DND-41 (cell line): ENCODE results near the gene C13orf46.

ENCODE experiments used
- EZH2 ChIP-seq: IDR thresholded peaks from 3 replicates; pipeline ENCODE4 v1.6.1; 2012; ENCODE audit warnings: borderline replicate concordance, low read depth, mild to moderate bottlenecking, moderate library complexity, low read length, inconsistent platforms; ENCODE audit not compliant: severe bottlenecking
- TF ChIP-seq, protein P1 (sequence below): IDR thresholded peaks from 2 replicates; pipeline ENCODE4 v1.5.1; 2012; ENCODE audit warnings: borderline replicate concordance, low read length, moderate library complexity, mild to moderate bottlenecking; ENCODE audit not compliant: poor library complexity, severe bottlenecking; ENCODE audit errors: extremely low read depth

DNA sequence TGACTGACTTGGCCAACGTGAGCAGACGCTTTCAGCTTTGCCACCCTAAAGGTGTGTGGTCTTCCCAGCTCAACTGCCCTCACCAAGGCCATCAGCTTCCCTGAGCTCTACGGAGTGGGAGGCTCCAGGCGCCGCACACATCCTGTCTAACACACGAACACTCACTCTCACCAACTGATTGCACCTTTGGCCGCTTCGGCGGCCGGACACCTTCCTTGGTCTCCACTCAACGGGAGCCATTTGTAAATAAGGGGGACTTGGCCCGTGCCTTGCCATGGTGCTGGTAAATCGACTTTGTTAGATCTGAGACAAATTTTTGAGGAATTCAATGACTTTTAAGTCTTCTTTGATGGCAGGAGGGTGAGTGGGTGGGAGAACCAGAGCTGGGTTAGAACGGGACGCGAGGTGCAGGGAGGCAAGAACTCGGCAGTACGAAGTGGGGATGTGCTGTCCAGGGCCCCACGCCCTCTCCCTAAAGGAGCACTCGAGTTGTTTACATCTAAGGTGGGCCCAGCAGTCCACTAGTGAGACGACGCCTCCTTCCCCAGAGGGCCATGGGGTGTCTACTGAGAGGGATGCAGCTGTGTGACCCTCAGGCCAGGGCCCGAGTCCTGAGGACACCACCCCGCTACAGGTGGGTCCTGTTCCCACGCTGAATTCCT, 4.4 kb downstream of the C13orf46 start:
- TF ChIP-seq, protein P1, sequence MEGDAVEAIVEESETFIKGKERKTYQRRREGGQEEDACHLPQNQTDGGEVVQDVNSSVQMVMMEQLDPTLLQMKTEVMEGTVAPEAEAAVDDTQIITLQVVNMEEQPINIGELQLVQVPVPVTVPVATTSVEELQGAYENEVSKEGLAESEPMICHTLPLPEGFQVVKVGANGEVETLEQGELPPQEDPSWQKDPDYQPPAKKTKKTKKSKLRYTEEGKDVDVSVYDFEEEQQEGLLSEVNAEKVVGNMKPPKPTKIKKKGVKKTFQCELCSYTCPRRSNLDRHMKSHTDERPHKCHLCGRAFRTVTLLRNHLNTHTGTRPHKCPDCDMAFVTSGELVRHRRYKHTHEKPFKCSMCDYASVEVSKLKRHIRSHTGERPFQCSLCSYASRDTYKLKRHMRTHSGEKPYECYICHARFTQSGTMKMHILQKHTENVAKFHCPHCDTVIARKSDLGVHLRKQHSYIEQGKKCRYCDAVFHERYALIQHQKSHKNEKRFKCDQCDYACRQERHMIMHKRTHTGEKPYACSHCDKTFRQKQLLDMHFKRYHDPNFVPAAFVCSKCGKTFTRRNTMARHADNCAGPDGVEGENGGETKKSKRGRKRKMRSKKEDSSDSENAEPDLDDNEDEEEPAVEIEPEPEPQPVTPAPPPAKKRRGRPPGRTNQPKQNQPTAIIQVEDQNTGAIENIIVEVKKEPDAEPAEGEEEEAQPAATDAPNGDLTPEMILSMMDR = no peak
- no peak for TF ChIP-seq EZH2
